ENCODE results near the gene ATP1A1.

The ATP1A1 gene

DNA sequence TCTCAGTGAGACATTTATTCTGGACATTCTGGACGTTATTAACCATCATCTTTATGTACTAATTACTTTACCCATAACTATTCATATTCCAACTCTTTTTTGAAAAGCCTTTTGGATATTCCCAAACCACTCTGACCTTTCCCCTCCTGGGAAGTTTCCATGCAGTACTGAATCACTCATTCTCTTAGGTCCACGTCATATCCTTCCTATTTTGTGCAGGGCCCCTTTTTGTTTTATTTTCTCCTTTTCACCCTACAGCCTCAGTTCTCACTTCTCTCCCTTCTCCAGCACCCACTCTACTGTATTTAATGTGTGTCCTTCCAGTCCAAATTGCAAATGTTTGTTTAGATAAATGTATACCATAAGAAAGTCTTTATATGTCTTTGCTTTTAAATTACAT, 16.4 kb upstream of the ATP1A1 start:
- no peak for DNase-seq (ENCODE audit: low read depth, low spot score)
- ChIA-PET POLR2A (no interaction called here), CTCF (interaction anchor here (1.2 kb wide), 1 partner anchor 217 kb away, joined by 4 read pairs; no protein-coding TSS in a partner anchor)
- H3K4me3 ChIP-seq (ENCODE audit: low read depth, low read length) = no peak overlapping the region
- TF ChIP-seq, protein P1, sequence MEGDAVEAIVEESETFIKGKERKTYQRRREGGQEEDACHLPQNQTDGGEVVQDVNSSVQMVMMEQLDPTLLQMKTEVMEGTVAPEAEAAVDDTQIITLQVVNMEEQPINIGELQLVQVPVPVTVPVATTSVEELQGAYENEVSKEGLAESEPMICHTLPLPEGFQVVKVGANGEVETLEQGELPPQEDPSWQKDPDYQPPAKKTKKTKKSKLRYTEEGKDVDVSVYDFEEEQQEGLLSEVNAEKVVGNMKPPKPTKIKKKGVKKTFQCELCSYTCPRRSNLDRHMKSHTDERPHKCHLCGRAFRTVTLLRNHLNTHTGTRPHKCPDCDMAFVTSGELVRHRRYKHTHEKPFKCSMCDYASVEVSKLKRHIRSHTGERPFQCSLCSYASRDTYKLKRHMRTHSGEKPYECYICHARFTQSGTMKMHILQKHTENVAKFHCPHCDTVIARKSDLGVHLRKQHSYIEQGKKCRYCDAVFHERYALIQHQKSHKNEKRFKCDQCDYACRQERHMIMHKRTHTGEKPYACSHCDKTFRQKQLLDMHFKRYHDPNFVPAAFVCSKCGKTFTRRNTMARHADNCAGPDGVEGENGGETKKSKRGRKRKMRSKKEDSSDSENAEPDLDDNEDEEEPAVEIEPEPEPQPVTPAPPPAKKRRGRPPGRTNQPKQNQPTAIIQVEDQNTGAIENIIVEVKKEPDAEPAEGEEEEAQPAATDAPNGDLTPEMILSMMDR (IDR thresholded peaks at IDR 0.05; ENCODE audit: insufficient read depth, low read length, missing control alignments) = no peak

DNA sequence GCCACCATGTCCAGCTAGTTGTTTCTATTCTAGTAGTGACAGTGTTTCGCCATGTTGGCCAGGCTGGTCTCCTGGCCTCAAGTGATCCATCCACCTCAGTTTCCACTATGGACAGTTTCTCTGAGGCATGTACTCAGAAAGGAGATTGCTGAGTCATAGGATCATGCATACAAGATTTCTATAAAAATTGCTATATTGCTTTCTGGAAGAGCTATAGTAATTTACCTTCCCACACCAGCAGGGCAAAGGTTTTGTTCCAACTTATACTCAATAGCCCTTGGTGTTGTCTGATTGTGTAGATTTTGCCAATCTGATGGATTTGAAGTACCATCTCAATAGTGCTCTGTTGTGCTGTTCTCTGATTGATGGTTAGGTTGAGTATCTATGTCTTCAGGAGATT, 15.6 kb upstream of the ATP1A1 start:
- CTCF ChIA-PET = interaction anchor here (1.2 to 3.7 kb wide), 2 partner anchors 128 to 218 kb away, joined by 4 to 44 read pairs; no protein-coding TSS in a partner anchor
- H3K4me3 ChIP-seq (ENCODE audit: low read depth, low read length) = no peak overlapping the region
- POLR2A ChIA-PET = no interaction called here
- no peak for DNase-seq (ENCODE audit: low read depth, low spot score)
- TF ChIP-seq, protein P1 (IDR thresholded peaks at IDR 0.05; ENCODE audit: insufficient read depth, low read length, missing control alignments) = no peak

DNA sequence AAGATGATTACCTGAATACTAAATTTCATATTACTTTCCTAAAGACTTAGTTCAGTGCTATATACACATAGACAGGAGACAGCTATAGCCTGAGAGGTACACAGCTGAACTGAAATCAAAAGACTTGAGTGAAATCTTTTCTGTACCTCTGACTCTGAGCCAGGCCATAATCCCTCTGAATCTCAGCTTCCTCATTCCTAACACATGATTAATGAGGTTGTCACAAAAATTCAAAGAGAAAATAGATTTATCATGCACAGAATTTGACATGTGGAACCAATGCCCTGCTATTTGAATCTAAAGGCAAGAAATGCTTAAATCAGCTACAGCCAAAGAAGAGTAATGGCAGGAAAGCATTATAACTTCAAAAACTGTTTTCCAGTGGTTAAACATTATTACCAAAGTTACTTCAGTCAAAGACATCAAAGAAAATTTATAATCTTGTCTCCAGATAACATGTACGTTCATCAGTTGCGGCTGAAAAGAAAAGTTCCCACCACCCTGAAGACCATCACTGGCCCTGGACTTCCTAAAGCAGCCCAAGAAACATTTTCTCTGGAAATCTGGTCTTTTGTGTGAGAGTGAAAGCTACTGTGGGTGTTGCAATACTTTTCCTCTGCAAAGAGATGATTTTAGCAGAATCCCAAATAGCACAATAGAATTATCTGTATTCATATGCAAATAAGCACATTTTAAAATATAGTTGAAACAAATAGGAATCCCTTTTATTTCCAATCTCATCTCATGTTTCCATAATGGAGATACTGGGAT, 13.8 kb upstream of the ATP1A1 start:
- H3K4me3 ChIP-seq (ENCODE audit: low read depth, low read length) = no peak overlapping the region
- ChIA-PET POLR2A (no interaction called here), CTCF (interaction anchor here (1.2 to 3.7 kb wide), 4 partner anchors 11 to 140 kb away, joined by 3 to 44 read pairs (median 5); no protein-coding TSS in a partner anchor)
- TF ChIP-seq, protein P1 (IDR thresholded peaks at IDR 0.05; ENCODE audit: insufficient read depth, low read length, missing control alignments) = no peak
- no peak for DNase-seq (ENCODE audit: low read depth, low spot score)

DNA sequence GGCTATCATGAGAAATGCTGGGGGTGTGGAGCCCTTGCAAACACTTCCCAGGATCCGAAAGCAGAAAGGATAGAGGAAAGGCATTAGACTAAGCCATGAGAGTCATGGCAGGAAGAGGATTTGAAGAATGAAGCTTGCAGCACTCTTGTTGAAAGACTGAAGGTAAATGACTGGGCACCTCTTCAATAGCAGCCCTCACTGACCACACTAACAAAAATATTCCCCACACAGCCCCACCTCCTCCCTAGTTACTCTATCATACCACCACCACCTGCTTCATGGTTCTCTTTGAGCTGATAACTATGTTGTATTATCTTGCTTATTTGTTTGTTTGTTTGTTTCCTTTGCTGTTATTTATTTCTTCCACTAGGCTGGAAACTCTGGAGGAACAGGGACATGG, 13.2 kb upstream of the ATP1A1 start:
- no peak for DNase-seq (ENCODE audit: low read depth, low spot score)
- TF ChIP-seq, protein P1 (IDR thresholded peaks at IDR 0.05; ENCODE audit: insufficient read depth, low read length, missing control alignments) = no peak
- H3K4me3 ChIP-seq (ENCODE audit: low read depth, low read length) = no peak overlapping the region
- CTCF ChIA-PET = interaction anchor here (0.6 to 3.7 kb wide), 6 partner anchors 11 to 139 kb away, joined by 3 to 44 read pairs (median 4); no protein-coding TSS in a partner anchor
- POLR2A ChIA-PET = no interaction called here

DNA sequence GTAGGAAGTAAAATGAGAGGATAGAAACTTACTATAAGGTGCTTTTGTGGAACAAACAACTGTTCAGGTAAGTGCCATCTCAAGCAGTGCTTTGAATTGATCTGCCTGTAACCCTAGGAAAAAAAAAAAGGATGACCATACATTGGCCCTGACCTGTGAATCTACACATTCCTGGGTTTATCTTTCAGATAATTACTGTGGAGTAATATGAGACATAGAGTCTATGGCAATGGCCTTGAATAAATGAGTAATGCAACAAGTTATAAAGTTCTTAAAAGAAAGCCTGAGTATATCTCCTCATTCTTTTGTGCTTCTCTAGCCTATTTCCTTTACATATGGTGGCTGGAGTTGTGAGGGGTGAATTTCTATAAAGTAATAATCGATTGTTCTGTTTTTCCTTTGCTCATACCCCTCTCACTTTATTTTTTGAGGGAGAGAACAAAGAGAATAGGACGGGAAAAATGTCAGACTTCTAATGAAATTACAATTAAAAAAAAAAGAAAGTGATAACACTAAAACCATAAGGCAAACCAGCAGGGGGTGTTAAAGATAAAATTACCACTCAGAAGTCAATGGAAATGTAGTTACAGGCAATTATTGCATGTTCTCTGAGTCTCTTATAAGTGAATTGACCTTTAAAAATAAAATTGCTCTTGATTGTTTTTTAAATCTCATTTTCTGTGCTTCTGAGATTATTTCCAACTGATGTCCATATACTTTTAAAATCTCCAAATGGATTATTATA, 12.4 kb upstream of the ATP1A1 start:
- TF ChIP-seq, protein P1 (IDR thresholded peaks at IDR 0.05; ENCODE audit: insufficient read depth, low read length, missing control alignments) = no peak
- DNase-seq (ENCODE audit: low read depth, low spot score) = no peak
- ChIA-PET POLR2A (no interaction called here), CTCF (interaction anchor here (0.6 to 3.7 kb wide), 6 partner anchors 11 to 138 kb away, joined by 3 to 44 read pairs (median 4); no protein-coding TSS in a partner anchor)
- no peak overlapping the region for H3K4me3 ChIP-seq (ENCODE audit: low read depth, low read length)

DNA sequence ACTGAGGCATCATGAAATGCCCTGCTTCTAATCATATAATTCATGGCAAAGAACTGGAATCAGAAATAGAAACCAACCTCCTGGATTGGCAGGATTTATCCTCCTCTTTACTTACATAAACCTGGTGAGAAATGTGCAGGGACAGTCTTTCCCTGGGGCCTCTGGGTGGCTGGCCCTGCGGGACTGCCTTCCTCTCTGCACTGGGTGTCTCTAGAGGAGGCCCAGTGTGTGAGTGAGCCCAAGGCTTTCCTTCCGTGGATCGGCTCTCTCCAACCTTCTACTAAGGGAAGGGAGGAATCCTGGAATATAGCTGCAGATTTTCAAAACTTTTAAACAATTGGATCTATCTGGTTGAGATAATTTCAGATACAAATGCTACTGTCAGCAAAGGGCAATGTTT, 11.4 kb upstream of the ATP1A1 start:
- POLR2A ChIA-PET = no interaction called here
- no peak for DNase-seq (ENCODE audit: low read depth, low spot score)
- CTCF ChIA-PET = no interaction called here
- no peak overlapping the region for H3K4me3 ChIP-seq (ENCODE audit: low read depth, low read length)
- TF ChIP-seq, protein P1 (IDR thresholded peaks at IDR 0.05; ENCODE audit: insufficient read depth, low read length, missing control alignments) = no peak
